Mesodermal cell (in vitro differentiated cells): Measurements from ENCODE around the gene IL17C. TPM values are rescaled to one million over a fixed set of nuclear protein-coding genes. Genes with fewer than 3 reads are reported as not detected.

Experiments
- H3K27ac ChIP-seq: 2 replicates; pipeline ENCODE4 v1.7.0; 2013; ENCODE audit warnings: mild to moderate bottlenecking, low read depth, low read length, moderate library complexity; ENCODE audit not compliant: severe bottlenecking
- H3K36me3 ChIP-seq: 2 replicates; pipeline ENCODE4 v1.7.1; 2013; ENCODE audit warnings: mild to moderate bottlenecking, low read length, moderate library complexity; ENCODE audit not compliant: control insufficient read depth, insufficient read depth
- H3K4me1 ChIP-seq: one replicate; pipeline ENCODE4 v1.7.1; 2013; ENCODE audit warnings: mild to moderate bottlenecking, low read length; ENCODE audit not compliant: insufficient read depth, control insufficient read depth, poor library complexity, severe bottlenecking
- H3K4me3 ChIP-seq: 2 replicates; pipeline ENCODE4 v1.7.0; 2013; ENCODE audit warnings: low read length, control low read depth, mild to moderate bottlenecking; ENCODE audit not compliant: insufficient read depth, poor library complexity, severe bottlenecking; ENCODE audit errors: extremely low read depth
- H3K9me3 ChIP-seq: 2 replicates; pipeline ENCODE4 v1.7.1; 2013; ENCODE audit warnings: mild to moderate bottlenecking, low read length, moderate library complexity; ENCODE audit not compliant: control insufficient read depth
- WGBS, 2 experiments: methylation state at CpG; one replicate each; pipeline ENCODE4 v1.1.5; 2013; ENCODE audit warnings: missing lambda C conversion rate in 2 of 2; ENCODE audit not compliant: insufficient coverage in 2 of 2; 5-methylcytosine and 5-hydroxymethylcytosine counted together
- polyA plus RNA-seq, 2 experiments: library from polyadenylated mRNA; stranded (reverse); fragments of 50-300 nt; gene quantifications; one replicate each; pipeline ENCODE4 v1.2.3, GENCODE V29; 2013

Gene IL17C
- not detected for polyA plus RNA-seq (2013, experiment 1 of 2)
- not detected for polyA plus RNA-seq (2013, experiment 2 of 2)

GRCh38 chr16:88638323-88639230 is at the start of gene IL17C:
Gene IL17C, plus strand, starts transcription at chr16:88638572. Its CDS starts 70 bp downstream, at chr16:88638642.
- 84 to 85% methylated on average over 17 to 25 of the region's 27 CpGs for WGBS, 2 experiments

GRCh38 chr16:88588754-88589153 is 49.6 kb upstream of the IL17C start:
- Histone ChIP-seq H3K9me3 (no peaks in the 10 kb centered on the region), H3K4me1 (no peaks in the 10 kb centered on the region), H3K4me3 (no peak overlapping the region), H3K36me3 (peaks cover 79% of the 10 kb centered on the region), H3K27ac (no peak overlapping the region)
- WGBS, 2 experiments, result 97 to 98% methylated on average over 5 of the region's 6 CpGs

More at GRCh38 chr16:88638323-88639230, at the start of gene IL17C:
- Histone ChIP-seq H3K4me3 (no peak within 1 kb of the TSS), H3K4me1 (peaks cover 3% of the 10 kb centered on the region), H3K27ac (no peak within 1 kb of the TSS), H3K9me3 (no peaks in the 10 kb centered on the region), H3K36me3 (no peaks in the 10 kb centered on the region)

- Histone ChIP-seq H3K4me3 (no peak overlapping the region), H3K9me3 (no peaks in the 10 kb centered on the region), H3K27ac (no peak overlapping the region), H3K4me1 (no peaks in the 10 kb centered on the region), H3K36me3 (peaks cover 82% of the 10 kb centered on the region)
- 93 to 96% methylated on average over 11 of the region's 11 CpGs for WGBS, 2 experiments
Measured at GRCh38 chr16:88589441-88589840, 48.9 kb upstream of the IL17C start.

- H3K27ac ChIP-seq, result no peak overlapping the region
- H3K9me3 ChIP-seq, result no peaks in the 10 kb centered on the region
- no peaks in the 10 kb centered on the region for H3K4me1 ChIP-seq
- WGBS, 2 experiments, result 93 to 98% methylated on average over 8 to 10 of the region's 10 CpGs
- no peak overlapping the region for H3K4me3 ChIP-seq
- peaks cover 76% of the 10 kb centered on the region for H3K36me3 ChIP-seq
Measured at GRCh38 chr16:88591577-88592021, 46.8 kb upstream of the IL17C start.

- Histone ChIP-seq H3K27ac (no peak overlapping the region), H3K9me3 (no peaks in the 10 kb centered on the region), H3K4me3 (no peak overlapping the region), H3K4me1 (no peaks in the 10 kb centered on the region), H3K36me3 (peaks cover 67% of the 10 kb centered on the region)
- 95 to 99% methylated on average over 9 to 12 of the region's 12 CpGs for WGBS, 2 experiments
Measured at GRCh38 chr16:88593061-88593460, 45.3 kb upstream of the IL17C start.

GRCh38 chr16:88593489-88593888 is 44.9 kb upstream of the IL17C start:
- Histone ChIP-seq H3K27ac (no peak overlapping the region), H3K36me3 (peaks cover 67% of the 10 kb centered on the region), H3K9me3 (no peaks in the 10 kb centered on the region), H3K4me1 (no peaks in the 10 kb centered on the region), H3K4me3 (no peak overlapping the region)
- WGBS, 2 experiments, result 90 to 96% methylated on average over 11 of the region's 11 CpGs

- no peak overlapping the region for H3K4me3 ChIP-seq
- H3K9me3 ChIP-seq, result no peaks in the 10 kb centered on the region
- H3K4me1 ChIP-seq, result no peaks in the 10 kb centered on the region
- H3K27ac ChIP-seq, result no peak overlapping the region
- peaks cover 66% of the 10 kb centered on the region for H3K36me3 ChIP-seq
- 84 to 98% methylated on average over 2 to 5 of the region's 6 CpGs for WGBS, 2 experiments
Measured at GRCh38 chr16:88593910-88594309, 44.5 kb upstream of the IL17C start.

- WGBS, 2 experiments, result 99 to 100% methylated on average over 5 to 6 of the region's 6 CpGs
- Histone ChIP-seq H3K4me3 (no peak overlapping the region), H3K4me1 (no peaks in the 10 kb centered on the region), H3K9me3 (no peaks in the 10 kb centered on the region), H3K36me3 (peaks cover 66% of the 10 kb centered on the region), H3K27ac (no peak overlapping the region)
Measured at GRCh38 chr16:88595101-88595500, 43.3 kb upstream of the IL17C start.

- Histone ChIP-seq H3K36me3 (peaks cover 66% of the 10 kb centered on the region), H3K27ac (no peak overlapping the region), H3K9me3 (no peaks in the 10 kb centered on the region), H3K4me1 (no peaks in the 10 kb centered on the region), H3K4me3 (no peak overlapping the region)
- 91 to 100% methylated on average over 4 to 7 of the region's 10 CpGs for WGBS, 2 experiments
Measured at GRCh38 chr16:88595921-88596320, 42.5 kb upstream of the IL17C start.

GRCh38 chr16:88596483-88596882 is 41.9 kb upstream of the IL17C start:
- Histone ChIP-seq H3K36me3 (peaks cover 69% of the 10 kb centered on the region), H3K9me3 (no peaks in the 10 kb centered on the region), H3K27ac (no peak overlapping the region), H3K4me3 (no peak overlapping the region), H3K4me1 (no peaks in the 10 kb centered on the region)
- 93 to 100% methylated on average over 2 to 3 of the region's 3 CpGs for WGBS, 2 experiments
